Measurements from ENCODE around the gene SSC5D. TPM values are rescaled to one million over a fixed set of nuclear protein-coding genes. Genes with fewer than 3 reads are reported as not detected.

The SSC5D gene
- total and polyA plus RNA-seq, 2 experiments from 2014 or later, result 10.0 to 12.6 TPM

DNA sequence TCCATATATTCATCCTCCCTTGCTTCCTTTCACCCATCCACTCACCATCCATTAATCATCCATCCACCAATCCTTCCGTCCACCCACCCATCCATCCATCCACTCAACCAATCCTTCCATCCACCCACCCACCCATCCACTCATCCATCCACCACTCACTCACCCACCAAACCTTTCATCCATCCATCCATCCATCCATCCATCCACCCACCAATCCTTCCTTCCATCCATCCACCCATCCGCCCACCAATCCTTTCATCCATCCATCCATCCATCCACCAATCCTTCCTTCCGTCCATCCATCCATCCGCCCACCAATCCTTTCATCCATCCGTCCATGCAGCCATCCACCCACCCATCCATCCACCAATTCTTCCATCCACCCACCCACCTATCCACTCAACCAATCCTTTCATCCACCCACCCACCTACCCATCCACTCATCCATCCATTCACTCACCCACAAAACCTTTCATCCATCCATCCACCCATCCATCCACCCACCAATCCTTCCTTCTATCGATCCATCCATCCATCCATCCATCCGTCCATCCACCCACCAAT lies 54.1 kb downstream of the SSC5D start:
- no peak overlapping the region for H3K27ac ChIP-seq
- no peak for DNase-seq
- peaks cover 11% of the 10 kb centered on the region for H3K4me1 ChIP-seq (ENCODE audit: insufficient read depth)
- no peaks in the 10 kb centered on the region for H3K9me3 ChIP-seq (ENCODE audit: low read depth)
- no peak for TF ChIP-seq EZH2 (IDR thresholded peaks at IDR 0.05; ENCODE audit: insufficient read depth, poor library complexity, severe bottlenecking)
- no peak for TF ChIP-seq EZH2phosphoT487 (IDR thresholded peaks at IDR 0.05; ENCODE audit: insufficient read depth, low read depth)
- H4K20me1 ChIP-seq (ENCODE audit: insufficient read depth), result no peaks in the 10 kb centered on the region
- no peaks in the 10 kb centered on the region for H3F3A ChIP-seq (ENCODE audit: insufficient read depth)
- no peaks in the 10 kb centered on the region for H3K9me2 ChIP-seq (ENCODE audit: insufficient read depth)
- WGBS, 2 experiments (ENCODE audit: low coverage in 1 of 2, low lambda C conversion rate in 2 of 2, missing lambda C conversion rate in 2 of 2), result 57 to 66% methylated on average over 2 to 7 of the region's 7 CpGs
- no peaks in the 10 kb centered on the region for H3K36me3 ChIP-seq (ENCODE audit: low read depth)
- in situ Hi-C loops (cut with MboI), result no loop called here
- no peaks in the 10 kb centered on the region for H3K27me3 ChIP-seq (replicated peaks; ENCODE audit: insufficient read depth)
- no peaks in the 10 kb centered on the region for H3K79me2 ChIP-seq (ENCODE audit: insufficient read depth)
- no peak overlapping the region for H3K9ac ChIP-seq
- no peak overlapping the region for H3K4me2 ChIP-seq (ENCODE audit: unreplicated experiment)
- H2AFZ ChIP-seq, result no peak overlapping the region
- H3K4me3 ChIP-seq, result no peak overlapping the region

DNA sequence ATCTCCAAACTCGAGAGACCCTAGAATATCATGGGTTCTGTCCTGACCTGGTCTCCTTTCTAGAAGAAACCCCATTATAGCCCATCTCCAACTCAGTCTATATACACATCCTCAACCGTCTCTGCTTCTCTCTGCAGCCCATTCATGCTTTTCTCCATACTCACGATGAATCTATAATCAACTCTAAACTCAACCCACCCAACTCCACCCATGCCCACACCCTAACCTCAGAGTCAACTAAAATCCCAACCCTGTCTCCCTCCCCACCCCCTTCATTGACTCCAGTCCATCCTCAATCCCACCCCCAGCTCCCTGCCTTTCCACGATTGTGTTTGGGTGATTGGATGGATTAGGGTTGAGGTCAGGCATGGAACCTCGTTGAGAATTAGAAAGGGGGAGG lies 55.3 kb downstream of the SSC5D start:
- no peak overlapping the region for H3K9ac ChIP-seq
- H3K36me3 ChIP-seq (ENCODE audit: low read depth), result no peaks in the 10 kb centered on the region
- no peak for DNase-seq
- H3K27ac ChIP-seq, result no peak overlapping the region
- H3K4me3 ChIP-seq, result no peak overlapping the region
- in situ Hi-C loops (cut with MboI), result no loop called here
- H3K27me3 ChIP-seq (replicated peaks; ENCODE audit: insufficient read depth), result no peaks in the 10 kb centered on the region
- H3K4me1 ChIP-seq (ENCODE audit: insufficient read depth), result peaks cover 15% of the 10 kb centered on the region
- TF ChIP-seq EZH2phosphoT487 (IDR thresholded peaks at IDR 0.05; ENCODE audit: insufficient read depth, low read depth) (no peak), EZH2 (IDR thresholded peaks at IDR 0.05; ENCODE audit: insufficient read depth, poor library complexity, severe bottlenecking) (no peak)
- H3F3A ChIP-seq (ENCODE audit: insufficient read depth), result peaks cover 11% of the 10 kb centered on the region; the same call in 1 of the 2 replicates
- H3K9me2 ChIP-seq (ENCODE audit: insufficient read depth), result no peaks in the 10 kb centered on the region
- no peak overlapping the region for H2AFZ ChIP-seq
- no peaks in the 10 kb centered on the region for H3K9me3 ChIP-seq (ENCODE audit: low read depth)
- WGBS, 2 experiments (ENCODE audit: low coverage in 1 of 2, low lambda C conversion rate in 2 of 2, missing lambda C conversion rate in 2 of 2), result 27 to 48% methylated on average over 3 to 5 of the region's 5 CpGs
- H3K79me2 ChIP-seq (ENCODE audit: insufficient read depth), result no peaks in the 10 kb centered on the region
- H3K4me2 ChIP-seq (ENCODE audit: unreplicated experiment), result no peak overlapping the region
- H4K20me1 ChIP-seq (ENCODE audit: insufficient read depth), result no peaks in the 10 kb centered on the region

DNA sequence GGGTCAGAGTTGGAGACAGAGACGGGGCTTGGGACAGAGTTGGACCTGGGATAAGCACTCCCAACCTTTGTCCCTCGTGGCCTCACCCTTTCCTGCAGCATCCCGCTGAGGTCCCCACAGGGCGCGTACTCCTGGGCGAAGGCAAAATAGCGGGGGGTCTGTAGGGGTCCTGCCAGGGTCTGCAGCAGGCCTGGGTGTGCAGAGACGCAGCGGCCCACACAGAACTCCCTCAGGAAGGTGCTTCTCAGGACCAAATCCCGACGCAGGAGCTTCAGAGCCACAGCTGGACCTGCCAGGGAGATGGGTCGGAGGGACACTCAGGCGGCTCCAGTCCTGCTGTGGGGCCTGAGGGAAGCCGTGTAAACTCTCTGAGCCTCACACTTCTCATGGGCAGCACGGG lies 55.8 kb downstream of the SSC5D start:
- Histone ChIP-seq H3F3A (ENCODE audit: insufficient read depth) (peaks cover 12% of the 10 kb centered on the region; the same call in 1 of the 2 replicates), H3K27ac (no peak overlapping the region), H3K4me1 (ENCODE audit: insufficient read depth) (peaks cover 15% of the 10 kb centered on the region), H3K9me2 (ENCODE audit: insufficient read depth) (no peaks in the 10 kb centered on the region), H3K9me3 (ENCODE audit: low read depth) (no peaks in the 10 kb centered on the region), H3K27me3 (replicated peaks; ENCODE audit: insufficient read depth) (no peaks in the 10 kb centered on the region), H3K36me3 (ENCODE audit: low read depth) (no peaks in the 10 kb centered on the region), H3K4me2 (ENCODE audit: unreplicated experiment) (no peak overlapping the region), H3K9ac (no peak overlapping the region), H3K79me2 (ENCODE audit: insufficient read depth) (no peaks in the 10 kb centered on the region), H2AFZ (no peak overlapping the region), H3K4me3 (no peak overlapping the region), H4K20me1 (ENCODE audit: insufficient read depth) (no peaks in the 10 kb centered on the region)
- WGBS, 2 experiments (ENCODE audit: low coverage in 1 of 2, low lambda C conversion rate in 2 of 2, missing lambda C conversion rate in 2 of 2), result 68 to 80% methylated on average over 11 to 15 of the region's 15 CpGs
- TF ChIP-seq EZH2 (IDR thresholded peaks at IDR 0.05; ENCODE audit: insufficient read depth, poor library complexity, severe bottlenecking) (no peak), EZH2phosphoT487 (IDR thresholded peaks at IDR 0.05; ENCODE audit: insufficient read depth, low read depth) (no peak)
- DNase-seq, result no peak
- in situ Hi-C loops (cut with MboI), result no loop called here

DNA sequence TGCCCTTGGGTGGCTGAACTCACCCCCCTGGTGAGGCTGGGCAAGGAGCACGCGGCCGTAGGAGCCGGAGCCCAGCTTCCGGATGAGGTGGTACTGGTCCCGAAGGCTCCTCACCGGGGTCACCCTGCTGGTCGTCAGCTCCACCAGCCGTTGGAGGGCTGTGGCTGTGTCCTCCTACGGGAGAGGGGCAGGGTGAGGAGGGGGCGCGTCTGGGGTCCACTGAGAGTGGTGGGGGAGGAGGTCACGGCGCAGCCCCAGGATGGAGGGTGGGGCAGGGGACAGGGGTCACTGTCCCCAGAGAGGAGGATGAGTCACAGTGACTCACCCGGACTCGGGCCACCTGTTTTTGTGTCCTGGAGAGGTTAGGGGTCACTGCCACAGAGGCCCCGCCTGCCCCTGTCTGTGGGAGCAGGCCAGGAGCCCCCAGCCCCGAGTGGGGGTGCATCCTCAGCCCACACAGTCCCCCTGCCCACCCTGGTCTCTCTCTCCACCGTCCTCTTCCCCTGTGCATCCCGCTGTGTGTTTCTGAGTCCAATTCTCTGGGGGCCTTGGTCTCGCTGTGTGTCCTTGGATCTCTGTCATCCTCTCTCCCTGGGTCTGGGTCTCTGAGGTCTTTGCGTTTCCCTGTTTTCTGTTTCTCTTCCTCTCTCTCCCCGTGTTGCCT lies 56.7 kb downstream of the SSC5D start:
- Histone ChIP-seq H3K36me3 (ENCODE audit: low read depth) (no peaks in the 10 kb centered on the region), H3K27ac (no peak overlapping the region), H3K4me3 (no peak overlapping the region), H3K9me2 (ENCODE audit: insufficient read depth) (no peaks in the 10 kb centered on the region), H2AFZ (no peak overlapping the region), H3K79me2 (ENCODE audit: insufficient read depth) (no peaks in the 10 kb centered on the region), H3K9ac (no peak overlapping the region), H3K4me1 (ENCODE audit: insufficient read depth) (peaks cover 15% of the 10 kb centered on the region), H3K4me2 (ENCODE audit: unreplicated experiment) (no peak overlapping the region), H3K9me3 (ENCODE audit: low read depth) (no peaks in the 10 kb centered on the region), H3F3A (ENCODE audit: insufficient read depth) (peaks cover 12% of the 10 kb centered on the region; the same call in 1 of the 2 replicates), H3K27me3 (replicated peaks; ENCODE audit: insufficient read depth) (no peaks in the 10 kb centered on the region), H4K20me1 (ENCODE audit: insufficient read depth) (no peaks in the 10 kb centered on the region)
- TF ChIP-seq EZH2 (IDR thresholded peaks at IDR 0.05; ENCODE audit: insufficient read depth, poor library complexity, severe bottlenecking) (no peak), EZH2phosphoT487 (IDR thresholded peaks at IDR 0.05; ENCODE audit: insufficient read depth, low read depth) (no peak)
- in situ Hi-C loops (cut with MboI), result no loop called here
- WGBS, 2 experiments (ENCODE audit: low coverage in 1 of 2, low lambda C conversion rate in 2 of 2, missing lambda C conversion rate in 2 of 2), result 71 to 74% methylated on average over 11 to 23 of the region's 23 CpGs
- DNase-seq, result no peak

Measured in GM23248 (cell line).